GM21526 (cell line): Measurements from ENCODE around the gene OXCT1.
"Not testable (repeated sequence)": the region's sequence is repeated elsewhere in the genome, so short reads cannot be mapped to it uniquely, and the experiment has no call there.

Experiments used
- ATAC-seq: cut with Tn5 transposase; IDR thresholded peaks from one replicate; pipeline ENCODE4 v1.9.1; 2021; ENCODE audit warnings: moderate library complexity; ENCODE audit not compliant: unreplicated experiment, low FRiP score

The OXCT1 gene

DNA sequence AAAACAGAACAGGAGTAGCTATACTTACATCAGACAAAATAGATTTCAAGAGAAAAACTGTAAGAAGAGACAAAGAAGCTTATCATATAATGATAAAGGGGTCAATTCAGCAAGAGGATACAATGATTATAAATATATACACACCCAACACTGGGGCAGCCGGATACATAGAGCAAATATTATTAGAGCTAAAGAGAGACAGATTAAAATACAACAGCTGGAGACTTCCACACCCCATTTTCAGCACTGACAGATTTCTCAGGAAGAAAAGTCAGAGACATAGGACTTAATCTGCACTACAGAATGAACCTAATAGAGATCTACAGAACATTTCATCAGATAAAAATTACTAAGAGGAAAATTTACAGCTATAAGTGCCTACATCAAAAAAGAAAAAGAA, 35.7 kb downstream of the OXCT1 start:
- ATAC-seq, result no peak

DNA sequence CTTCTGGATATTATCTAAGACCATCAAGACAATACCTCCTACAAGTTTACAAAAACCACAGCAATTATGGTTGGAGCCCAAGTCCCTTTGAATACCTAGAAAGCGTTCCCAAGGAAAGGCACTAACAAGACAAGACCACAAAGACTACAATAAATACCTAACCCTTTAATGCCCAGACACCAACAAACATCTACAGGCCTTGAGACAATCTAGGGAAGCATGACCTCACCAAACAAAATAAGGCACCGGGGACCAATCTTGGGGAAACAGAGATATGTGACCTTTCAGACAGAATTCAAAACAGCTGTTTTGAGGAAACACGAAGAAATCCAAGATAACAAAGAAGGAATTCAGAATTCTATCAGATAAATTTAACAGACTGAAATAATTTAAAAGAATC, 37.8 kb downstream of the OXCT1 start:
- ATAC-seq, result no peak

DNA sequence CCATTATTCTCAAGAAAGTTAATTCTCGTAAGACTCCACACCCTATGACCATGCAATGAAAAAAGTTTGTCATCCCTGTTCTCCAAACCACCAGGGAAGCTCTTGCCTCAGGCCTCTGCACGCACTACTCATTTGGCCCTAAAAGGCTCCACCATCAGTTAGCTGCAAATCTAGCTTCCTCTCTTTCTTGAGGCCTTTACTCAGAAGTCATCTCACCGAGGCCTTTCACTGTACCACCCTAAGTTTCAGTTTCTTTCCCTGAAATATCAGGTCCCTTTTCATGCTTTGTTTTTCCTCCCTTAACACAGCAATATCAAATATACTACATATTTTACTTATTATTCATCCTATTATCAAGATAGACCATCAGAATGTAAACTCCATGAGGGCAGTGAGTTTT, 39.1 kb downstream of the OXCT1 start:
- peak; percentile 69 for ATAC-seq

- no peak for ATAC-seq
Observed at GRCh38 chr5:41827792-41828191, 42.4 kb downstream of the OXCT1 start.

DNA sequence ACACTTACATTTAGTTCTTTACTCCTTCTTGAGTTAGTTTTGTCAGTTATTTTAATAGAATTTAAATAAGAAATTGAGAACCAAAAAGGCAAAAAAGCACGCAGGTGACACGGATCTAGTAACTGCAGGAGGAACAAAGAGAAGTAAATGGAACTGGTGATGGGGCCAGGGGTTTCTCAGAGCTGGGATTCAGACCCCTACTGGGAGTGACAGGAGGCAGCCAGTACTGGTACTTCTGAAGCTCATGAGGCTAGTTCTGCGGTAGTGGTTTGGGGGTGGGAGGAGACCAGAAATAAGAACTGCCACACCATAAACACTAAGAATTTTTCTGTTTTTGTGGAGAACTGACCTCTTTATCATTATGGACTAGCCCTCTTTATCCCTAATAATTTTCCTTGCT, 48.2 kb downstream of the OXCT1 start:
- ATAC-seq, result no peak

- ATAC-seq, result no peak
Observed at GRCh38 chr5:41821051-41821450, 49.2 kb downstream of the OXCT1 start.

DNA sequence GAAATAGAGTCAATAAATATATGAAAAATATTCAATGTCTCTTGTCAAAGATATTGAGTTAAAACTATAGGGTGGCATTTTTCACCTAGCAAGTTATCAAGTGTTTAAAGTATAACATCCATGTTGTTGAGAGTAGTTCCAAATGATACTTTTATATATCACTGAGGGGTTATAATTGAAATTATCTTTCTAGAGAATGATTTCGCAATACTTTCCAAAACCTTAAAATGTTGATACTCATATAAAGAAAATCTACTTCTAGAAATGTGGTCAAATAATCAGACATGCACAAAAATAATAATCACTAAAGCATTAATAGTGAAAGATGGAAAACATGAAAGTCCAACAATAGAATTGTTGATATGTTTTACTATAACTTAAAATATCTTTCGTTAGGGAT, 50.1 kb downstream of the OXCT1 start:
- ATAC-seq, result no peak

DNA sequence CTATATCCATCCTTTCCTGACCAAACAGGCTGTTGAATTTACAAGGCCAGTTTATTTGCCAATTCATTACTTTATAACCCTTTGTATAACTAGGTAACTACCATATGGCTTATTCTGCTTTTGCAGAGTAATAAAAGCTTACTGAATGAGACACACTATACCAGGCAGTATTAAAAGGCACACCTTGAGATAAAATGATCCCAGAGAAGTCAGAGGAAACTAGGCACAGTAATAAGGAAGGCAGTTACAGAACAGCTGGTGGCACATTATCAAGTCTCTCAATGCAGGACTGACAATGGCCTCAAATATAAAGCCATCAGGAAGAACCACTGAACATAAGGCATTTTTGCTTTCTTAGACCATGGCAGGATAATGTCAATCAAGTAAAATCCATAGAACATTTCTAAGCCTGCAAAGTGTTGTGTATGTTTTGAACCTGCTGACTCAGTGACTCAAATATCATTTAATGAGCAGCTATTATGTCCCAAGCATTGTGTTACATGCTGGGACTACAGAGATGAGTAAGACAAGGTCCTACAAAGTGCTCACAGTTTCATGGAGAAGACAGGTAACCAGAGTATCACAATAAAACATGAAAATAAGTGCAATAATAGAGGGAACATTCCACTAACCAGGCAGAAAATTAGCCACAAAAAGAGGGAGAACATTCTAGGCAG, 52.5 kb downstream of the OXCT1 start:
- ATAC-seq, result no peak

GRCh38 chr5:41815663-41816229, 54.5 kb downstream of the OXCT1 start:
- ATAC-seq, result no peak

DNA sequence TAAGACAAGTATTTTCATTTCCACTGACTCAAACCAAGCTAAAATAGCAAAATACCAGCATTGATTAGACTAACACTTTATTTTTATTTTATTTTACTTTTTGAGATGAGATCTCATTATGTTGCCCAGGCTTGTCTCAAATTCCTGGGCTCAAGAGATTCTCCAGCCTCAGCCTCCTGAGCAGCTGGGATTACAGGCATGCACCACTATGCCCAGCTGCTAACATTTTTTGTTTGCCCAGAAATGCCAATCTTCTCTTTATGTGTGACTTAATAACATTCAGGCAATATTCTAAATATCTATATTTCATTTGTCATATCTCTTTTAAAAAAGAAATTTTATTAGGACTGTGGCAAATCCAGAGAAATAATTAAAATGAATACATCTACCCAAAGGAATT, 55.0 kb downstream of the OXCT1 start:
- no peak for ATAC-seq

- not testable (repeated sequence) for ATAC-seq
Observed at GRCh38 chr5:41814306-41814705, 55.9 kb downstream of the OXCT1 start.

GRCh38 chr5:41812156-41812555, 58.1 kb downstream of the OXCT1 start:
- no peak for ATAC-seq

GRCh38 chr5:41809128-41809527, 61.1 kb downstream of the OXCT1 start:
- no peak for ATAC-seq

DNA sequence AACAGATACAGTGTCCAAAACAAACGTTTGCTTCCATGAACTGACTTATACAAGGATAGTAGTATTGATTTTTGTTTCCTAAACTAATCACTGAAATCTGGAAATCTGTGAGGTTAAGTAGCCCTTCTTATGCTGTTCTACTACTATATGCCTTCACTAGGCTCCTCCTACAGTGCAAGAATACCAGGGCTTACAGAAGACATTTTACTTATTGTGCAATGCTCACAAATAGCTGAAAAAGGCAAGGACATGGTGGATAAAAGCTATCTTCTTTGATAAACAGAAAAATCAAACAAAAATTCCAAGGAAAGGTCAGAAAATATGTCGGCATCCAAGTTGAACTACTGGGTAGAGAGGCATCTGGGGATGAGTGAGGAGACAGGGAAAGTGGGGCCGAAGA, 61.9 kb downstream of the OXCT1 start:
- no peak for ATAC-seq

- ATAC-seq, result no peak
Observed at GRCh38 chr5:41797662-41798061, 72.6 kb downstream of the OXCT1 start.

DNA sequence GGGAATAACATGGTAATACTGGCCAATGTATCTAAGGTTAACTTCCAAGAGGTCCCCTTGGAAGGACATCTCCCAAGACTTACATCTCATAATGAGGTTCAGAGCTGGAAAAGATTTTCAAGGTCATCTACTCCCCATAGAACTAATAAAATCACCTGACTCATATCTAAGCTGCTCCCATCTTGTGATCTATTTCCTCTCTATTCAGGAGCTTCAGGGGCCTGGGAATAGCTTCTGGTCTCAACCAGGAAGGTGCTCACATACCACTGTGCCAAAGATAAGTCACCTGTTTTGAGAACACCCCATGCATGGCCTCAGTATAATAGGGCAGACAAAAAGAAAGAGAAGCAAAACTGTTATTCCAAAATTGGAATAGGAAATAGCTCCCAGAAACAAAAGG, 74.2 kb downstream of the OXCT1 start:
- no peak for ATAC-seq

- ATAC-seq, result no peak
Observed at GRCh38 chr5:41795125-41795524, 75.1 kb downstream of the OXCT1 start.

GRCh38 chr5:41794471-41794870, 75.8 kb downstream of the OXCT1 start:
- no peak for ATAC-seq

GRCh38 chr5:41793141-41793770, 77.0 kb downstream of the OXCT1 start:
- no peak for ATAC-seq

DNA sequence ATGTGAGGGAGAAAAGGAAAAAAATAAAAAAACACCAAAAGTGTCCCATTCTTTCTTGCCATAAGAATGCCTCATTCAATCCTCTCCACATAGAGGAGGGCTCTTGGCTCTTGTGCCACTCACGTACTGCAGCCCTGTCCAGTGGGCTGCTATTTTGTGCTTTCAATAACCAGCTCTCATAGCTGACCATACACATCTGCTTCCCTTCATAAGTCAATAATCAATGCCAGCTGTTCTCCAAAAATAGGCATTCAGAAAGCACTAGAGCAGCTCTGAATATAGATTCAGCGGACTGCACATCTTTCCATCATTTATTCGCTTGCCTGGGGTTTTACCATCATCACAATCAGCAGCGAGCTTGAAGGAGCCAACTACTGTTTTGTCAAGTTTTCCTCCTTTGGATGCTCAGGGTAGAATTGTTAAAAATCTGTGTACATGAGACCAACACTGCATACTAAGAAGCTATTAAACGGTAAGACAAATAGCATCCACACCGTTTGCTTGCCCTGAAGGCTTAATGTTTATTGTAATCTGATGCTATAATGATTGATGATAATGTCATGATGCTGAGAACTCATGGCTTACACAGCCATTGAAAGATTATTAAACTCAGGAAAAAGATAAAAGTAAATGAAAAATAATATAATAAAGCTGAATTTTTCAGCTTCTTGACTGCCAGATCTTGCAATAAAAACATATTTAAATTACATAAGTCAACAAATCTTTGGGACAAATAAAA, 80.0 kb downstream of the OXCT1 start:
- ATAC-seq, result no peak

DNA sequence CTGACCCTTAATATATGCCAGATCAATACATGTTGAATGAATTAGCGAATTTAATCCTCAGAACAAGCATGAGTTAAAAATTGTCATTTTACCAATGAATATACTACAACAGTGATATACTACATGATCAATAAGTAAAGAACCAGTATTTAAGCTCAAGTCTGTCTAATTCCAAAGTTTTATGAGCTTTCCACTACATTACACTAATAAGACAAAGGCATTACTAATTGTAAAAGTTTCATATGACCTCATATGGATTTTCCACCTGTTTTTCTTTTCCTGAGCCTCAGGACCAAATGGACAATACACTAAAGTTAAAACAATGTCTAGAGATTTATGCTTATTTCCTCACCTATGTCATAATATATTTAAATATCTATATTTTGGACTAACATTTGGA, 80.8 kb downstream of the OXCT1 start:
- ATAC-seq, result no peak
